ENCODE data around the gene ADIRF. TPM values are rescaled to one million over a fixed set of nuclear protein-coding genes. Genes with fewer than 3 reads are reported as not detected.
"Not testable (repeated sequence)": the region's sequence is repeated elsewhere in the genome, so short reads cannot be mapped to it uniquely, and the experiment has no call there.

ADIRF gene
- 10 to 100 TPM in 1 of 12 donors, 1 to 10 TPM in 8, under 1 TPM in 1, not detected in 2; 0.56 to 10.1 (median 4.0) TPM for polyA plus RNA-seq (ENCODE audit: insufficient read length in 12 of 12)
- long read RNA-seq, donor 1, transcript ADIRF-201 (3 exons, 917 nt): major isoform, 5 of 5 reads
- long read RNA-seq, donor 1, partial matches to known transcripts: 0 of 5 reads
- long read RNA-seq, donor 1, other reads (novel, unspliced or antisense): 0 of 5 reads
- long read RNA-seq, donor 2, partial matches to known transcripts: 0 of 3 reads
- long read RNA-seq, donor 2, other reads (novel, unspliced or antisense): 0 of 3 reads
- long read RNA-seq, donor 3, partial matches to known transcripts: 0 of 2 reads
- long read RNA-seq, donor 3, other reads (novel, unspliced or antisense): 0 of 2 reads
- long read RNA-seq, donor 4: 0 reads
- long read RNA-seq, donor 5: 0 reads
- long read RNA-seq, donor 6: 0 reads
- long read RNA-seq, donor 7, partial matches to known transcripts: 0 of 3 reads
- long read RNA-seq, donor 7, other reads (novel, unspliced or antisense): 0 of 3 reads
- long read RNA-seq, donor 8, partial matches to known transcripts: 0 of 2 reads
- long read RNA-seq, donor 8, other reads (novel, unspliced or antisense): 0 of 2 reads
- long read RNA-seq, donor 9, partial matches to known transcripts: 0 of 4 reads
- long read RNA-seq, donor 9, other reads (novel, unspliced or antisense): 0 of 4 reads
- long read RNA-seq, donor 10, transcript ADIRF-201 (3 exons, 917 nt): major isoform, 5 of 5 reads
- long read RNA-seq, donor 10, partial matches to known transcripts: 0 of 5 reads
- long read RNA-seq, donor 10, other reads (novel, unspliced or antisense): 0 of 5 reads
- long read RNA-seq, donor 11, partial matches to known transcripts: 0 of 3 reads
- long read RNA-seq, donor 11, other reads (novel, unspliced or antisense): 0 of 3 reads

GRCh38 chr10:86968271-86968993 lies at the start of gene ADIRF:
Gene ADIRF (plus strand): TSS chr10:86968482. CDS start chr10:86968545, 63 bp downstream.
- DNase-seq: no peak

DNA sequence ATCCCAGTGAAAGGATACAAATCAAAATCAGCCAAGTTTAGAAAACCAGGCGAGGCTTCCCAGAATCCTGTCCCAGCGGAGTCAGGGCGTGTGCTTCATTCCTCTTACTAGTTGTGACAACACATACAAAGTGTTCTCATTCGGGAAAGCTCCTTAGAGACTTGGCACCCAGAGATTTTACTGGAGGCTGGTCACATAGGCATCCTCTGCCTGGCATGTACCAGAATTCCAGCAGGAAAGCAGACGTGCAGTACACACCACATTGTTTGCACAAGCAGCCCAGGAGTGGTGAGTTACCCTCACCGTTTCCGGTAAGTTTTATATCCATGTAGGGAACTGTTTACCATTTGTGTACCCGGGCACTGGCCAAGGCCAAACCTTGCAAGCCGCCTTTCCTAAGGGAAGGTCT lies 45.7 kb upstream of the ADIRF start:
- no peak for DNase-seq

GRCh38 chr10:86929468-86930380 lies 38.6 kb upstream of the ADIRF start:
- peak; percentile 61 for DNase-seq

DNA sequence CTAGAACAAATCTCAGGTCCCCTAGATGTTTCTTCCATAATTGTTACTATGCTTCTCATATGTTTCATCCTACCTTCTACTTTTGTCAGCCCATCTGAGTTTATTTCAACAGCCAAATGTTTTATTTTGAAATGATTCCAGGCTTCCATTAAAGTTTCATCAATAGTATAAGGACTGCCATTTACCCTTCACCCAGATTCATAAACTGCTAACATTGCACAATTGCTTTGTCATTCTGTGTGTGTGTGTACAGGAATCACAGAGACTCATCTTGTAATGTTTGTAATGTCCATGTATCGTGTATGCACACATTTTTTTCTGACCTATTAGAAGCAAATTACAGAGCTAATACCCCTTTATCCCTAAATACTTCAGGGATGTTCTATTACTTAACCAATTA lies 36.4 kb upstream of the ADIRF start:
- no peak for DNase-seq

DNA sequence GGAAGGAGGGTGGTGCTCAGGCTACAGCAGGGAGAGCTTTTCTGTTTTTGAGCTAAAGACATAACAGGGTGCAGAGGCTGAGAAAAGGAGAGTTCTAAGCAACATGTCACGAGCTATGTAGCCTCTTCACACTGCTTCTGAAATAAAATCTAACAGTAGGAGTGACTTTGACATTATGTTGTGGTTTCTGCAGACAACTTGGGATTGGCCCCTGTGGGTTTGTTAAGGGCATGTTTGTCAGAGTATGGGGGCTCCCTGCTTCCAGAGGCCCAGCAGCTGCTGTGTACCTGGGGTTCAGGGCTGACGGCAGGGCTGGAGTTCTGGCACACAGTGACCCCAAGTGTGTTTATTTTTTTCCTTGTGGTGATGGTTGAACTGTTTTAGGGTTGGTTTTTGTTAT lies 35.6 kb upstream of the ADIRF start:
- DNase-seq: no peak

DNA sequence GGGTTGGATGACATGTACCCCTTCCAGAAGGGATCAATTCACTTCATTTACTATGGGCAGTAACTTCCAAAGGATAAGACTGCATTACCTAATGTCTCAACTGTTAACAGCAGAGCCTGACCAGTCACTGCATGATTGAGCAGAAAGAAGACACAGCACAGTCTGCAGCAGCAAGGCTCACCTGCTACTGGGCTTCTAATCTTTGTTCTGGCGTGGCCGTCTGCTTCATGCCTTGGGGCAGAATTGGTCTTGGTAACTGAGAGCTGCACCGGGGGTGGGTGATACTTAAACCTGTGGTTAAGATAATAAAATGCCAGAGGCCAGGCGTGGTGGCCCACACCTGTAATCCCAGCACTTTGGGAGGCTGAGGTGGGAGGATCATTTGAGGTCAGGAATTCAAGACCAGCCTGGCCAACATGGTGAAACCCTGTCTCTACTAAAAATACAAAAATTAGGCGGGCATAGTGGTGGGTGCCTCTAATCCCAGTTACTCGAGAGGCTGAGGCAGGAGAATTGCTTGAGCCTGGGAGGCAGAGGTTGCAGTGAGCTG lies 34.0 kb upstream of the ADIRF start:
- DNase-seq: not testable (repeated sequence)

GRCh38 chr10:86936661-86937501 lies 31.4 kb upstream of the ADIRF start:
- no peak for DNase-seq

GRCh38 chr10:86937502-86938154 lies 30.7 kb upstream of the ADIRF start:
- DNase-seq: no peak

DNA sequence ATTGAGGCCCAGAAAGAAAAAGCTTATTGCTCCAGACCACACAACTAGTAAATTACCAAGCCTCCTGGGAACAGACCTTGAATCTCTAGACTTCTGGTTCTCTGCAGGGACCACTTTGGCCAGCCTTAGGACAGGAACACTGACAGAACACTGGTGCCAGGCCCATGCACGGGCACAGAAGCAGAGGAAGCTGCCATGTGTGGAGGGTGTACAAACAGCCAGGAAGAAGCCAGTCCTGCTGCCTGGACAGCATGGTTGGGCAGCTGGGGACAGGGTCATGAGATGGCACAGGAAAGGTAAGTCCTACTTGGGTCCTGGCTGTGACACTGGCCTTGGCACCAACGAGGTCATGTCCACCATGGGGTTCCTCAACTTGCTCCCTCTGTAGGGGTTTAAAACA lies 30.0 kb upstream of the ADIRF start:
- no peak for DNase-seq

GRCh38 chr10:86940076-86940475 lies 28.2 kb upstream of the ADIRF start:
- not testable (repeated sequence) for DNase-seq

DNA sequence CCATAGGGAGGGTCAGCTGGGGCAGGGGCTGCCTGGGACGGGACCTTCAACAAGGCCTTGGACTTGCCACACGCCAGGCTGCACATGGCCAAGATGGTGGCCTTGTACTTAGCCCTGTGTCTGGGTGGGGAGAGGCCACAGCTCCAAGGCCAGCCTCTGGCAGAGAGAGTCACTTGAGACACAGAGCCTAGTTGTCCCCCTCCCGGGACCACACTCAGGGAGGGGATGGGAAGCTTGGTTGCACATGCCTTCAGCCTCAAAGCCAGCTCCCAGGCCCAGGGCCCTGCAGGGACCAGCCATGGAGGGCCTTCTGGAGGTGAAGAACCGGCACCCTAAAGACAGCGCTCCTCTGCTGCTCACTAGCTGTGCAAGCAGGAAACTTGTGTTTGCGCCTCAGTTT lies 27.6 kb upstream of the ADIRF start:
- no peak for DNase-seq

DNA sequence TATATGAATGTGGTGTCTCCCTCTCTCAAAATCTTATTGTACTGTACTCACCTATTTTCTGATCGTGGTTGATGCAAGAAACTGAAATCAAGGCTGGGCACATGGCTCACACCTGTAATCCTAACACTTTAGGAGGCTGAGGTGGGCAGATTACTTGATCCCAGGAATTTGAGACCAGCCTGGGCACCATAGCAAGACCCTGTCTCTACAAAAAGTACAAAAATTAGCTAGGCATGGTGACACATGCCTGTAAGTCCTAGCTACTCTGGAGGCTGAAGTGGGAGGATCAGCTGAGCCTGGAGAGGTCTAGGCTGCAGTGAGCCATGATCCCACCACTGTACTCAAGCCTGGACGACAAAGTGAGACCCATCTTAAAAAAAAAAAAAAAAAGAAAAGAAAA lies 26.9 kb upstream of the ADIRF start:
- no peak for DNase-seq

GRCh38 chr10:86941991-86942421 lies 26.3 kb upstream of the ADIRF start:
- DNase-seq: no peak

GRCh38 chr10:86942441-86943315 lies 25.6 kb upstream of the ADIRF start:
- DNase-seq: no peak

DNA sequence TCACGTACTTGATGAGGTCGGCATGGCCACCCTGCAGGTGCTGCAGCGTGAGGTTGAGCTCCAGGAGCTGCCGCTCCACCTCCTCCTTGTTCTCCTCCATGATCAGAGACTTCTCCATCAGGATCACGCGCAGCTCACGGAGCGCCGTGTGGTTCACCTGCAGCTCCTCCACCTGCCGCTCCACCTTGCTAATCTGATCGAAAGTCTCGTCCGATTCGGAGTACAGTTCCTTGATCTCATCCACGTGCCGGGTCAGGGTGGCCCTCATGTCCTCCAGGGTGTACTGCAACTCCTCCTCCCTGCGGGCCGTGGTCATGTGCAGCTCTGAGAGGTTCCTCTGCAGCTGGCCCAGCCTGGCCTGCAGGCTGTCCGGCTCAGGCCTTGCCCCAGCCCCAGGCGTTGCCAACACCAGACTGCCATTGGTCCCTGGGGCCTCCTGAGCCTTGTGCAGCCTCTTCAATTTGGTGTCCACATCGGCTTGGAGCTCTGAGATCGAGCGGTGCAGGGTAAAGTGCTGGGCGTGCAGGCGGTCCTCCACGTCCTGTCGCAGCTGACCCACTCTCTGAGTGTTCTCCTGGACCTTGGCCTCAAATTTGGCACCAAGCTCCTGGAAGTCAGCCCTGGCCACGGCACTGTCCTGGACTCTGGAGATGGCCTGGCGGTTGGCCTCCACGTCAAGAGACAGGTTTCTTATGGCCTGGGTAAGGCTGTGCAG lies 24.8 kb upstream of the ADIRF start:
- no peak for DNase-seq

DNA sequence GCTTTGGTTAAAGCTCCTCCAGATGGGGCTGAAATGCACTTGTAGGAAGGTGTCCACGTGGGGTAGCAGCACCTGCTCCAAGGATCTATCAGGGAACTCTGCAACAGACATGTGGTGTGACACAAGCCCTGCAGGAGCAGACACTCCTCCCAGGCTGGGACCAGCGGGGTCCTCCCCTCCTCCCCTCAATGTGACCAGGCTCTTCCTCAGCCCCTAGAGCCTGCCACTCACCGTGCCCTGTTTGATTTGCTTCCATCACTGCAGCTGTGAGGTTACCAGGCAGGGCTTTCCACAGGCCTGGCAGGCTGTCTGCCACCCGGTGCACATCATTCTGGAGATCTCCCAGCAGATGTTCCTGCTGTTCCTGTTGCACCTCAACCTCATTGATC lies 24.3 kb upstream of the ADIRF start:
- DNase-seq: no peak

- DNase-seq: no peak
Observed at GRCh38 chr10:86944471-86944870, 23.8 kb upstream of the ADIRF start.

Data from muscle of arm (tissue), 14 donors.